HEK293 (cell line): ENCODE measurements around the gene MXRA8.

Source experiments
- AEBP2 ChIP-seq: fragments of 450-650 bp; formaldehyde crosslinking; IDR thresholded peaks from 2 replicates; pipeline ENCODE4 v1.5.1; 2016; ENCODE audit warnings: missing biosample characterization, missing genetic modification characterization, borderline replicate concordance
- BCL6B ChIP-seq: fragments of 450-650 bp; formaldehyde crosslinking; IDR thresholded peaks from 2 replicates; pipeline ENCODE4 v1.5.1; 2017; ENCODE audit warnings: missing biosample characterization, missing genetic modification characterization
- KLF17 ChIP-seq: fragments of 450-650 bp; formaldehyde crosslinking; IDR thresholded peaks from 2 replicates; pipeline ENCODE4 v1.5.1; 2016; ENCODE audit warnings: missing biosample characterization, missing genetic modification characterization
- OVOL3 ChIP-seq: fragments of 450-650 bp; formaldehyde crosslinking; IDR thresholded peaks from 2 replicates; pipeline ENCODE4 v1.5.1; 2016; ENCODE audit warnings: missing biosample characterization, missing genetic modification characterization
- PRDM10 ChIP-seq: fragments of 450-650 bp; formaldehyde crosslinking; IDR thresholded peaks from 2 replicates; pipeline ENCODE4 v1.5.1; 2016; ENCODE audit warnings: missing biosample characterization, missing genetic modification characterization
- REST ChIP-seq: fragments of 450-650 bp; formaldehyde crosslinking; IDR thresholded peaks from 2 replicates; pipeline ENCODE4 v1.5.1; 2016; ENCODE audit warnings: missing biosample characterization, missing genetic modification characterization
- ZBTB20 ChIP-seq: fragments of 450-650 bp; formaldehyde crosslinking; IDR thresholded peaks from 2 replicates; pipeline ENCODE4 v1.5.1; 2016; ENCODE audit warnings: missing biosample characterization, missing genetic modification characterization
- ZBTB49 ChIP-seq: fragments of 450-650 bp; formaldehyde crosslinking; IDR thresholded peaks from 2 replicates; pipeline ENCODE4 v1.5.1; 2016; ENCODE audit warnings: missing biosample characterization, missing genetic modification characterization, low read depth
- ZNF19 ChIP-seq: fragments of 450-650 bp; formaldehyde crosslinking; IDR thresholded peaks from 2 replicates; pipeline ENCODE4; 2016; ENCODE audit warnings: missing biosample characterization, missing genetic modification characterization, low read depth
- ZNF202 ChIP-seq: fragments of 450-650 bp; formaldehyde crosslinking; IDR thresholded peaks from 2 replicates; pipeline ENCODE4 v1.5.1; 2016; ENCODE audit warnings: missing biosample characterization, missing genetic modification characterization, borderline replicate concordance
- ZNF274 ChIP-seq, 2 experiments: fragments of 200-500 bp in 1 of 2; fragments of 450-650 bp in 1 of 2; sonication (Bioruptor generic) in 1 of 2; formaldehyde crosslinking in 1 of 2; IDR thresholded peaks; 2 replicates each; pipeline versions ENCODE4 v1.5.1 to v1.6.1; 2014 to 2016; ENCODE audit warnings: borderline replicate concordance in 1 of 2, inconsistent platforms in 1 of 2, low read length in 1 of 2, missing biosample characterization in 1 of 2, missing genetic modification characterization in 1 of 2
- ZNF292 ChIP-seq: fragments of 450-650 bp; formaldehyde crosslinking; IDR thresholded peaks from 2 replicates; pipeline ENCODE4 v1.5.1; 2016; ENCODE audit warnings: low read depth, missing biosample characterization, missing genetic modification characterization, borderline replicate concordance
- ZNF596 ChIP-seq: fragments of 450-650 bp; IDR thresholded peaks from 2 replicates; pipeline ENCODE4 v1.5.0; 2018; ENCODE audit warnings: missing biosample characterization, mild to moderate bottlenecking, missing genetic modification characterization, moderate library complexity
- ZNF639 ChIP-seq: fragments of 450-650 bp; formaldehyde crosslinking; IDR thresholded peaks from 2 replicates; pipeline ENCODE4 v1.5.1; 2016; ENCODE audit warnings: missing biosample characterization, missing genetic modification characterization
- ZNF677 ChIP-seq: fragments of 450-650 bp; IDR thresholded peaks from 2 replicates; pipeline ENCODE4 v1.5.0; 2018; ENCODE audit warnings: missing biosample characterization, mild to moderate bottlenecking, missing genetic modification characterization, moderate library complexity
- ZNF701 ChIP-seq: fragments of 450-650 bp; formaldehyde crosslinking; IDR thresholded peaks from 2 replicates; pipeline ENCODE4 v1.5.1; 2016; ENCODE audit warnings: missing biosample characterization, missing genetic modification characterization
- ZNF791 ChIP-seq: fragments of 450-650 bp; formaldehyde crosslinking; IDR thresholded peaks from 2 replicates; pipeline ENCODE4 v1.5.1; 2016; ENCODE audit warnings: missing biosample characterization, missing genetic modification characterization
- ZSCAN18 ChIP-seq: fragments of 450-650 bp; formaldehyde crosslinking; IDR thresholded peaks from 2 replicates; pipeline ENCODE4 v1.5.1; 2016; ENCODE audit warnings: missing biosample characterization, missing genetic modification characterization
- ZSCAN4 ChIP-seq: fragments of 450-650 bp; formaldehyde crosslinking; IDR thresholded peaks from 2 replicates; pipeline ENCODE4 v1.5.1; 2017; ENCODE audit warnings: missing biosample characterization, missing genetic modification characterization

MXRA8 gene

GRCh38 chr1:1374929-1375662 is 16.7 kb upstream of the MXRA8 start, which contains the start of gene AURKAIP1 (continued):
- TF ChIP-seq ZNF19 (tag by site-specific recombination) (no peak), ZNF639 (tag by site-specific recombination) (peak; percentile 96), ZNF292 (no peak), KLF17 (tag by site-specific recombination) (peak; percentile 99), ZSCAN18 (0 out of 2 replicates have a peak, but pooled peaks have one; percentile 59), OVOL3 (tag by site-specific recombination) (peak; percentile 91), ZNF791 (tag by site-specific recombination) (no peak), PRDM10 (peak; percentile 96), ZNF596 (tag by site-specific recombination) (no peak), ZNF202 (tag by site-specific recombination) (no peak), REST (tag by site-specific recombination) (peak; percentile 62), ZNF677 (tag by site-specific recombination) (no peak; the same call in none of the 2 replicates), ZBTB49 (tag by site-specific recombination) (no peak), ZSCAN4 (tag by site-specific recombination) (peak; percentile 78), ZNF701 (no peak), ZBTB20 (tag by site-specific recombination) (peak; percentile 82), AEBP2 (tag by site-specific recombination) (no peak), ZNF274 (IDR thresholded peaks at IDR 0.05; ENCODE audit: low read length) (no peak), ZNF274 (tag by site-specific recombination; IDR thresholded peaks at IDR 0.05; ENCODE audit: borderline replicate concordance) (no peak), BCL6B (tag by site-specific recombination) (peak; percentile 15; the same call in 1 of the 2 replicates)
